GM04504 (cell line): ENCODE measurements around the gene ZNF222.

Experiments used
- DNase-seq: peaks from one replicate; pipeline ENCODE4 v3.0.0-alpha.2; 2012; ENCODE audit warnings: low read depth

ZNF222 gene

GRCh38 chr19:44025217-44025936, at the start of gene ZNF222:
ZNF222 (plus strand) TSS chr19:44025379; CDS start chr19:44025437, 58 bp downstream.
- DNase-seq, result peak; percentile 70

DNA sequence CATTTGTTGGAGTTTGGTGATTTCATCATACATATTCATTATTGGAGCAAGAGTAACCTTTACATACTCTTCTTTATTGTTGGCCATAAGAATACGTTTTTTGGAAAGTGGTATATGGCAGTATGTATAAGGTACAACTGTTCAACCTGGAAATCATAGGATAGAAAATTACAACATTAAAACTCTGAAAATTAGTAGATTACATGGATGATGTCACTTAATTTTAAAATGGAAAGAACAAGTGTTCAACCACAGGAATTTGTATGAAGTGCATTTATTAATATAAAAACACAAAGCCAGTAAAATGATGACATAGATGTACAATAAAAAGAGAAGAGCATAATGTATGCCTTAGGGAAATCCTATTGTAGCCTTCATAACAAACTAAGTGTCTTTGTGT, 48.4 kb upstream of the ZNF222 start:
- no peak for DNase-seq

DNA sequence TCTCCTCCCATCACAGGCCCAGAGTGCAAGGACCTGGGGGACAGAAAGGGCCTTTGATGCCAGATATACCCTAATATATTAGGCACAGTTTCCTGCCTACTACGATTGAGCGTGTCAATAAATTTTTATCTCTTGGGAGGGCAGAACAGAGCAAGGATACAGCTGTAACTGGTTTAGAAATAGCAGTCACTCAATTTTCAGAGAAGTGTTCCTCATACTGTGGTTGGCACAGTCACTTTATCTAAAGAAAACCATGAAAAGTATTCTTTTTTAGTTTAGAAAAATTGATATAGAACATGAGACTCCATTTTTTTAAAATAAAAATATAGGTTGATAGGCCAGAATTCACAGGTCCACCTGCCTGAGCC, 41.7 kb upstream of the ZNF222 start:
- DNase-seq, result no peak

DNA sequence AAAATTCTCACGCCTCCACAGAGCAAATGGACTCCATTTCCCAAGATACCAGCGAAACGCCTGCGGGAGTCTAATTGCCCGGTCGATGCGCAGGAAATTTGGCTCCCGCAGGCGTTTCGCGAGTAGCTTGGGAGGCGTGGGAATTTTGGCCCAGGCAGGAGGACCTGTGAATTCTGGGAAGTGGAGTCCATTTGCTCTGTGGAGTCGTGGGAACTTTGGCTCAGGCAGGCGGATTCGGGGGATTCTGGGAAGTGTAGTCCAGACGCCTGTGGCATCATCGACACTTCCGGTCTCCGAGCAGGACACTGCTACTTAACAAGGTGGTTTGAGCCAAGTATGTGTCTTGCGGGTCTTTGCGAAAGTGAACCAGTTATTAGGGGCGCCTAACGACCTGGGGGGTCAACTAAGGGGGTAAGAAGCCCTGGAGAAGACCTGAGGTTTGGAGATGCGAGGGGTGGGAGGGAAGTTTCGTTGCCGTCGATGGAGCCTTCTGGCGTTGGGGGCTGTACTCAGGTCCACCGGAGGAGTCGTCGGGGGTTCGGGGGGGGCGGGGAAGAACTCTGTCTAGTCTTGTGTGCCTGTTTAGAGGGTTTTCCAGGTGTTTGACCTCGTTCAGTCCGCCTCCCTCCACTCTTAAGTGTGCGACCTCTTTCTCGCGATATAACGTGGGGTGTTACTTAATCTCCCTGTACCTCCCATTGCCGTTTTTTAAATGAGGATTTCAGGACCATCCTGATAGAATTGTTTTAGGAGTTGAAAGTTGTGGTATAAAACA, 41.1 kb upstream of the ZNF222 start, which contains the start of gene ZNF155:
Gene ZNF155 (plus strand): TSS at position 277 of the 775 bp plus-strand sequence. CDS start 4,356 bp downstream, outside the sequence.
- DNase-seq, result peak; percentile 95

DNA sequence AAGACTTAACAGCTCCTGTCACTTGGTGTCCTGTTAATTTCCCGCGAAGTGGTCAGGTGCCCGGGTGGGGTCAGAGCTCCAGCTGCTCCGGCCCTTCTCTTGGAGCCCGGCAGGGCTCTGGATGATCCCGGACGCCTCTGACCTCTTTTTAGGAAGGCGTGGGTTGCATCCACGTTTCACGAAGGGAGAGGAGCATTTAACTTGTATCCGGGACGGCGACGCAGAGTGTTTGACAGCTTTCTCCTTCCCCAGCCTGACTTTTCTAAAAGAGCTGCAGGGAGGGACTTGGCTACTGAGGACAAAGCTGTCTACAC, 40.5 kb upstream of the ZNF222 start:
- no peak for DNase-seq

GRCh38 chr19:43997631-43998290, 27.4 kb upstream of the ZNF222 start:
- no peak for DNase-seq

DNA sequence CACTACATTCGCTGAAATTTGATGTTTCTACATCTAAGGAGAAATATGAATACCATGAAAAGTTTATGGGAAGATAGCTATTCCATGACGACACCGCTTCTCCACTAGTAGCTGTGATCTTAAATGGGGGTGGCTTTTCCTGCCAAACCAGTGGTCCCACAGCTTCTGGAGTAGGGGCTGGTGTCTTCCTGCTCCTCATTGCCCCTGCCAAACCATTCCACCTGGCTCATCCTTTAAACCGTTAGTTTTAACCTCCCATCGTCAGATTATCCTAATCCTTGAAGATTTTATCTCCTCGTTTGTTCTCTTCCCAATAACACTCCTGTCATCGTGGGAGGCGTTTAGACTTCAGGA, 23.0 kb upstream of the ZNF222 start:
- no peak for DNase-seq

DNA sequence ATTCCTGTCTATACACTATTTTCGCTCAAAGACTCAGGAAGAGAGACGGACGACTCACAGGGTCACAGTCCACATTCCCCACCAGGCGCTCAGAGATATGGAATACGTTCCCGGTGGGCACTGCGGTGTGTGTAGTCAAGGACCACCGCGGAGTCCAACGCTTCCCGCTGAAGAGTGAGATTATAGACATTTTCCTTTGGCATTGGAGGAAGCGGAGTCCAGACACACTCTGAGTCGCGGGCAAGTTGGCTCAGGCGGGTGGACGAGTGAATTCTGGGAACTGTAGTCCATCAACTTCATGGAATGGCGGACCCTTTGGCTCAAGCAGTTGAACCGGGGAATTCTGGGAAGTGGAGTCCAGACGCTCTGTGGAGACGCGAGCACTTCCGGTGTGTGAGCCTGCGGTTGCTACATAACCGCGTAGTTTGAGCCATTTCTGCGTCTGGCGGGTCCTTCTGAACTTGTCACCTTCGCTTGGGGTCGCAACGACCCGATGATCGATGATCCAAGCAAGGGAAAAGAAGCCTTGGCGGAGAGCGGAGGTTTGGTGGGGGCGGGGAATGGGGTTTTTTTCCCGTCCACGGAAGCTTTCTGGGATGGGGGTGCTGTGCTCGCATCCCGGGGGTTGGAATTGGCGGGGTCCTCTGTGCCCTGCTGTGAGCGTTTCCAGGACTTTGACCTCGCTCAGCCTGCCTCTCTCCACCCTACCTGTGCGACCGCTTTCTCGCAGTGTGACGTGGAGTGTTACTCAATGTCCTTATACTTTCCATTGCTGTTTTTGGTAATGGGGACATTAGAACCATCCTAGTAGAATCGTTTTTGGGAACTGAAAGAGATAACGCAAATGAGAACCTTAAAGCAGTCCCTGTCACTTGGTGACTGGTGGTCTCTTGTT, 22.4 kb upstream of the ZNF222 start, which contains the start of gene ZNF230:
Gene ZNF230 (plus strand): TSS at position 392 of the 895 bp plus-strand sequence. CDS start 4,122 bp downstream, outside the sequence.
- DNase-seq, result peak; percentile 89

DNA sequence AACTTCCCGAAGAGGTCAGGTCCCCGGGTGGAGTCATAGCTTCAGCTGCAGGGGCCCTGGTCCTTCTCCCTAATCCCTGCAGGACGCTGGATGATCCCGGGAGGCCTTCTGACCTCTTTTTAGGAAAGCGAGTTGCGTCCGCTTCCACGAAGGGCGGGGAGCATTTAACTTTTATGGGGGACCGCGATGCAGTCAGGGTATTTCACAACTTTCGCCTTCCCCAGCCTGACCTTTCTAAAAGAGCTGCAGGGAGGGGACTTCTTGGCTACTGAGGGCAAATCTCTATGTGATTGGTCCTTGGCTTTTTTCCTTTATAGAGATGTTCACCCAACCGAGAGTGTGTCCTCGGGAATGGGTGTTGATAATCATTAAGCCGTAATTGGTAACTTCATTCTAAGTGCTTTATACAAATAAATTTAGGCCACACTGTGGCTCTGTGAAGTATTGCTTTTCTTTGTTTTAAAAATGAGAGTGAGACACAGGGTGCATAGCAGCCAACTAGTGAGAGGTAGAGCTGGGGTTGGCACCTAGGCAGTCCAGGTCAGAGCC, 21.6 kb upstream of the ZNF222 start:
- DNase-seq, result no peak

DNA sequence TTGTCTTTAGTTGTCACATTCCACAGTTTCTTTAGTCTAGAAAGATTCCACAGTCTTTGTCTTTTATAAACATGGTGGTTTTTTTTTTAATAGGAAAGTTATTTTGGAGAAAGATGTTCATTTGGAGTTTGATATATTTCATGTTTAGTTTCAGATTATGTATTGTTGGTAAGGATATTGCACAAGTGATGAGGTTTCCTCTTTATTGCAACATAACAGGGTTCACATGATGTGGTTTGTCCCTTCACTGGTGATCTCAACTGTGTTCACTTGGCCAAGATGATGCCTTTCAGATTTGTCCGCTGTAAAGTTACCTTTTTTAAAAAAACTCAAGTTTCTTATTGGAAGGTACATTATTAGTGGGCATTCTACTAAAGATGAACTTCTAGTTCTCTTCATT, 19.2 kb upstream of the ZNF222 start:
- DNase-seq, result no peak

GRCh38 chr19:44007473-44007872, 17.7 kb upstream of the ZNF222 start:
- no peak for DNase-seq

DNA sequence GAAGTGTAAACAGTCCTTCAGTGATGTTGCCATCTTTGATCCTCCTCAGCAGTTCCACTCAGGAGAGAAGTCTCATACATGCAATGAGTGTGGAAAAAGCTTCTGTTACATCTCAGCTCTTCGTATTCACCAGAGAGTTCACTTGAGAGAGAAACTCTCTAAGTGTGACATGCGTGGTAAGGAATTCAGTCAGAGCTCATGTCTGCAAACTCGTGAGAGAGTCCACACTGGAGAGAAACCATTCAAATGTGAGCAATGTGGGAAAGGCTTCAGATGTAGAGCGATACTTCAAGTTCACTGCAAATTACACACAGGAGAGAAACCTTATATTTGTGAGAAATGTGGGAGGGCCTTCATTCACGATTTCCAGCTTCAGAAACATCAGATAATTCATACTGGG, 14.7 kb upstream of the ZNF222 start:
- DNase-seq, result no peak

DNA sequence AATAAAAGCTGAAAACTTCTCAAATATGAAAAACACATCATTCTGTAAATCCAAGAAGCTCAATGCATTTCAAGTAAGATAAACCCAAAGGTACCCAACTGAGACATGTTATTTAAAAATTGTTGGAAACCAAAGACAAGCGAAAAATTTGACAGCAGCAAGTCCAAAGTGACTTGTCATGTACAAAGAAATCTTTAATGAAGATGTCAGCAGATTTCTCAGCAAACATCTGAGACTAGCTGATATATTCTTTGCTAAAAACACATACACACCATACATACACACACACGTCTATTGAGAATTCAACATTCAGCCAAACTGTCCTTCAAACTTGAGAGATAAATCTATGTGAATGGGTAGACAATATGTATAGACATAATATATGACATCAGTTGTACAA, 5.7 kb upstream of the ZNF222 start:
- DNase-seq, result no peak

DNA sequence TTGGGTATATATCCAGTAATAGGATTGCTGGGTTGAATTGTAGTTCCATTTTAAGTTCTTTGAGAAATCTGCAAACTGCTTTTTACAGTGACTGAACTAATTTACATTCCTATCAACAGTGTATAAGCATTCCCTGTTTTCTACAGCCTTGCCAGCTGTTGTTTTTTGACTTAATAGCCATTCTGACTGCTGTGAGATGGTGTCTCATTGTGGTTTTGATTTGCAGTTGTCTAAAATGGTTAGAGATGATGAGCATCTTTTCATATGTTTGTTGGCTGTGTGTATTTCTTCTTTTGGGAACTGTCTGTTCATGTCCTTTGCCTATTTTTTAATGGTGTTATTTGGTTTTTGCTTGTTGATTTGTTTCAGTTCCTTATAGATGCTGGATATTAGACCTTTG, 4.0 kb upstream of the ZNF222 start:
- DNase-seq, result no peak

DNA sequence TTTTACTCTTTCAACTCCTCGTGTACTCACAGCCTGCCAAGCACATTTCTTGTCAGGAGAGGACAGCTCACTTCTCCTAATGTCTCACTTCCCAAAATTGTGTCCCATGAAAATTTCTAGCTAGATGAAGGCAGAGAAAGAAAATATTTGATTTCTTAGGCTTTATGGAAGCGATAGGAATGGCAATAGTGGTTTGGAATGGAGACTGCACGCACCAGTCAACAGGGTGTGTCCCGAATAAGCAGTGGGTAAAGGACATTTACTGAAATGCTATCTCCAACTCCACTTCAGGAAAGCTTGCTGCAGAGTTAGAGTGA, 321 bp upstream of the ZNF222 start:
- no peak for DNase-seq

DNA sequence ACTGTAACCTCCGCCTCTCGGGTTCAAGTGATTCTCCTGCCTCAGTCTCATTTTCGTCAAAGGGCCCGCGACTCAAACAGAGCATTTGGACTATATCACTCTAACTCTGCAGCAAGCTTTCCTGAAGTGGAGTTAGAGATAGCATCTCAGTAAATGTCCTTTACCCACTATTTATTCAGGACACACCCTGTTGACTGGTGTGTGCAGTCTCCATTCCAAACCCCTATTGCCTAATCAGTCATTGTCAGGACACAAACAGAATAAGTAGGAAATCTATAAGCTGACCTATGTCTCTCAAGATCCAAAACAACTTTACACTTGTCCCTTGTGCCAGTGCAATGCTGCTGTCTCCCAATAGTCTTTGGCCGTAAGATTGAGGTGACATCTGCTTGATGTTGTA, 1.4 kb downstream of the ZNF222 start:
- DNase-seq, result no peak

GRCh38 chr19:44032001-44032610, 6.9 kb downstream of the ZNF222 start:
- no peak for DNase-seq

GRCh38 chr19:44042147-44042546, 17.0 kb downstream of the ZNF222 start:
- DNase-seq, result no peak

GRCh38 chr19:44050740-44051649, 25.8 kb downstream of the ZNF222 start:
- no peak for DNase-seq

DNA sequence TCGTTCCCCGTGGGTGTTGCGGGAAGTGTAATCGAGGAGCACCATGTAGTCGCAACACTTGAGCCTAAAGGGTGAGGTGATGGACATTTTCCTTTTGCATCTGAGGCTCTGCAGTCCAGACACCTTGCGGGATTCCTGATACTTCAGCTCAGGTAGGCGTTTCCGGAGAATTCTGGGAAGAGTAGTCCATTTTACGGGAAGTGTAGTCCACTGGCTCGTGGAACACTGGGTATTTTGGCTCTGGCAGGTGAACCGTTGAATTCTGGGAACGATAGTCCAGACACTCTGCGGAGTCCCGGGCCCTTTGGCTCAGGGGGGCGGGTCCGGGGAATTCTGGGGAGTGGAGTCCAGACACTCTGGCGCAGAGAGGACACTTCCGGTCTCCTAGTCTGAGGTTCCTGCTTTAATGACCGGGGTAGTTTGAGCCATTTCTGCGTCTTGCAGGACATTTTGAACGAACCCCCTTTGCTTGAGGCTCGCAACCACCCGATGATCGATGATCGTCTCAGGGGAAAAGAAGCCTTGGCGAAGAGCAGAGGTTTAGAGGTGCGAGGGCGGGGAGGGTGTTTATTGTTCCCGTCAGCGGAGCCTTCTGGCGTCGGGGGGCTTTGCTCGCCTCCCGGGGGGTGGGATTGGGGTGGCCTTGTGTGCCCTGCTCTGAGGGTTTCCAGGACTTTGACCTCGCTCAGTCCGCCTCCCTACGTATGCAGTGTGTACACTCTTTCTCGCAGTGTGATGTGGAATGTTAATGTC, 26.6 kb downstream of the ZNF222 start, which contains the start of gene ZNF223:
Gene ZNF223 (plus strand): TSS at position 387 of the 753 bp plus-strand sequence. CDS start 3,141 bp downstream, outside the sequence.
- DNase-seq, result peak; percentile 88
